ENCODE measurements around the gene IFNA13.

- no peak for TF ChIP-seq NFYB (CRISPR knock-in tag; conservative IDR thresholded peaks at IDR 0.05; ENCODE audit: low read depth)
- TF ChIP-seq PREB (CRISPR knock-in tag; IDR thresholded peaks at IDR 0.05; ENCODE audit: borderline replicate concordance): no peak
These were observed 15.8 kb upstream of the IFNA13 start for GRCh38 chr9:21383627-21384026.
